Measurements from ENCODE around the gene RGS9BP.

GRCh38 chr19:32717496-32717895 lies 41.8 kb downstream of the RGS9BP start:
- TF ChIP-seq CTCF (IDR thresholded peaks at IDR 0.05) (no peak), POLR2AphosphoS5 (IDR thresholded peaks at IDR 0.05) (no peak), POLR2A (IDR thresholded peaks at IDR 0.05) (no peak)
